Measurements from ENCODE around the gene SMPDL3B.

Gene SMPDL3B

DNA sequence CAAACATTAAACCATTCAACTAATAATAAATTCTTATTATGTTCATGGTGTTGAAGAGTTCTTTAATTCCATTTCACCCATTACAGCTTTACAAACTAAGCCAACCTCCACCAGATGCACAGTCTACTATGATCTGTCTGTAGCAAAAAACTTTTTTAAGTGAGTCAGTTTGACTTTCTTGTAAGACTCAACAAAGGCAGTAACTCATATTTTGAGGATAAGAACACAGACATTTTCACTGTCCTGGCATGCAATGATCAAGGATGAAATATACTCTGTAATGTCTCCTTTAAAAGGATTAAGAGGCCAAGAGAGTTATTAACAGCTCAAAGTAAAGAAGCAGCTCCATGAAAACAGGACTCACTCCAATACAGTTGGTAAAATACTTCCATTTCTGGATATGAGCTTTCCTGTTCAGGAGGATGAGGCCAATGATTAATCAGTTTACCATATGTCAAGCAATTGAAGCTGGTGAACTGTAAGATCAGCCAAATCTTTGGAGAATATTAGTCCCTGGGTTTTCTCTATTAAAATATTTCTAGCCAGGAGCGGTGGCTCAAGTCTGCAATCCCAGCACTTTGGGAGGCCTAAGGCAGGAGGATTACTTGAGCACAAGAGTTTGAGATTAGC is 45.5 kb downstream of the SMPDL3B start:
- Histone ChIP-seq H3K79me2 (ENCODE audit: control insufficient read depth, low read length) (no peaks in the 10 kb centered on the region), H3K27ac (ENCODE audit: low read depth, low read length) (no peak overlapping the region), H3K4me1 (ENCODE audit: control insufficient read depth, low read length) (no peaks in the 10 kb centered on the region), H3K4me3 (ENCODE audit: low read length) (no peak overlapping the region), H3K9me2 (replicated peaks; ENCODE audit: control insufficient read depth, low read length) (no peaks in the 10 kb centered on the region), H3F3A (ENCODE audit: control insufficient read depth, insufficient read depth) (peaks cover 19% of the 10 kb centered on the region), H3K9me3 (ENCODE audit: control insufficient read depth, insufficient read depth, low read length) (no peaks in the 10 kb centered on the region), H4K20me1 (ENCODE audit: control insufficient read depth, insufficient read depth, low read depth, low read length) (no peaks in the 10 kb centered on the region), H3K36me3 (ENCODE audit: control insufficient read depth, low read length) (peaks cover 9% of the 10 kb centered on the region), H3K27me3 (ENCODE audit: control insufficient read depth, low read length) (no peaks in the 10 kb centered on the region), H3K4me2 (ENCODE audit: low read length) (no peak overlapping the region)
- TF ChIP-seq, protein P1, sequence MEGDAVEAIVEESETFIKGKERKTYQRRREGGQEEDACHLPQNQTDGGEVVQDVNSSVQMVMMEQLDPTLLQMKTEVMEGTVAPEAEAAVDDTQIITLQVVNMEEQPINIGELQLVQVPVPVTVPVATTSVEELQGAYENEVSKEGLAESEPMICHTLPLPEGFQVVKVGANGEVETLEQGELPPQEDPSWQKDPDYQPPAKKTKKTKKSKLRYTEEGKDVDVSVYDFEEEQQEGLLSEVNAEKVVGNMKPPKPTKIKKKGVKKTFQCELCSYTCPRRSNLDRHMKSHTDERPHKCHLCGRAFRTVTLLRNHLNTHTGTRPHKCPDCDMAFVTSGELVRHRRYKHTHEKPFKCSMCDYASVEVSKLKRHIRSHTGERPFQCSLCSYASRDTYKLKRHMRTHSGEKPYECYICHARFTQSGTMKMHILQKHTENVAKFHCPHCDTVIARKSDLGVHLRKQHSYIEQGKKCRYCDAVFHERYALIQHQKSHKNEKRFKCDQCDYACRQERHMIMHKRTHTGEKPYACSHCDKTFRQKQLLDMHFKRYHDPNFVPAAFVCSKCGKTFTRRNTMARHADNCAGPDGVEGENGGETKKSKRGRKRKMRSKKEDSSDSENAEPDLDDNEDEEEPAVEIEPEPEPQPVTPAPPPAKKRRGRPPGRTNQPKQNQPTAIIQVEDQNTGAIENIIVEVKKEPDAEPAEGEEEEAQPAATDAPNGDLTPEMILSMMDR (IDR thresholded peaks at IDR 0.05; ENCODE audit: low read depth, low read length, poor library complexity, severe bottlenecking), result no peak

DNA sequence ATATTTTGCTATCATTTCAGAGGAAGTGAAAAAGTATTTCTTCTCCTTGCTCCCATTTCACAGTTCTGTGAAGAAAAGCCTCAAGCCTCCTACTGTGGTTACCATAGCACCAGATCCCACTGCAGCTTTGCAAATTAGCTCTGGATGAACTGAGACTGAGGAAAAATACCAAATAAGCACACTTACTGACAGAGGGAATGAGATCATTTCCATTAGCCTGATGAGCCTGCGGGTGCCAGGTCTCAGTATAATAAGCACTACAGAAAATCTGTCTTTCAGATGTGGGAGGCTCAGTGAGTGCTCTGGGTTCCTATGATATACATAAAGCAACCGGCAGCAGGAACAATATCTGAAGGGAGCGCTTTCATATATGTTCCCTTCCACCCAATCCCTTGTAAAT is 46.3 kb downstream of the SMPDL3B start:
- no peaks in the 10 kb centered on the region for H3K4me1 ChIP-seq (ENCODE audit: control insufficient read depth, low read length)
- no peaks in the 10 kb centered on the region for H3K27me3 ChIP-seq (ENCODE audit: control insufficient read depth, low read length)
- peaks cover 9% of the 10 kb centered on the region for H3K36me3 ChIP-seq (ENCODE audit: control insufficient read depth, low read length)
- H3K9me3 ChIP-seq (ENCODE audit: control insufficient read depth, insufficient read depth, low read length), result no peaks in the 10 kb centered on the region
- H3F3A ChIP-seq (ENCODE audit: control insufficient read depth, insufficient read depth), result peaks cover 19% of the 10 kb centered on the region
- H3K79me2 ChIP-seq (ENCODE audit: control insufficient read depth, low read length), result no peaks in the 10 kb centered on the region
- no peak overlapping the region for H3K4me3 ChIP-seq (ENCODE audit: low read length)
- no peak overlapping the region for H3K27ac ChIP-seq (ENCODE audit: low read depth, low read length)
- H3K4me2 ChIP-seq (ENCODE audit: low read length), result no peak overlapping the region
- H3K9me2 ChIP-seq (replicated peaks; ENCODE audit: control insufficient read depth, low read length), result no peaks in the 10 kb centered on the region
- H4K20me1 ChIP-seq (ENCODE audit: control insufficient read depth, insufficient read depth, low read depth, low read length), result no peaks in the 10 kb centered on the region
- TF ChIP-seq, protein P1 (IDR thresholded peaks at IDR 0.05; ENCODE audit: low read depth, low read length, poor library complexity, severe bottlenecking), result no peak
- no peak for TF ChIP-seq EZH2phosphoT487 (IDR thresholded peaks at IDR 0.05; ENCODE audit: borderline replicate concordance, low read length)

DNA sequence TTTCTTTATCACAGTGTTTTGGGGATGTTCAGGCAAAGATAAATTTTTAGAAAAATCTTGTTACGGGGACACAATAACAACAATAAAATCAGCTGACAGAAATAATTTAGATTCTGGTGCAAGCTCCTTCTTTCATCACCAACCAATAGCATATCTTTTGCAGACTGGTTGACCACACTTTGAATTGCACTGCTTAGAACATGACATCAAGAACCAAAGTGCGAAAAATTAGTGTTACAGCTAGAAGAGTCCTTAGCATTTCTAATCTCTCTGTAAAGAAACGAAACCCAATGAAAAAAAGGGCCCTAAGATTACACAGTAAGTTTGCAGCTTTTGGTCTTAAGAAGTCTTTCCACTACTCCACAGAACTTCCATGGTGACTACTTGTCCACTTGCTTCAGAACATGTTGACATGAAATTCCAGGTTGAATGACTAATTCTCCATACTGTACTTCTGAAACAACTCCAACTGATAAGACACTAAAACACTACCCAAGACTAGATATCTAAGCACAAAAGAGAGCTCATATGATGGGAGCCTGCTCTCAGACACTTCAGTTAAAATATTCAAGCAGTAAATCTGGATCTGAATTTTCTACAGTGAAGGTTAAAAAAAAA is 56.2 kb downstream of the SMPDL3B start:
- Histone ChIP-seq H3K4me1 (ENCODE audit: control insufficient read depth, low read length) (no peaks in the 10 kb centered on the region), H3F3A (ENCODE audit: control insufficient read depth, insufficient read depth) (no peaks in the 10 kb centered on the region), H4K20me1 (ENCODE audit: control insufficient read depth, insufficient read depth, low read depth, low read length) (no peaks in the 10 kb centered on the region), H3K27ac (ENCODE audit: low read depth, low read length) (no peak overlapping the region), H3K4me3 (ENCODE audit: low read length) (no peak overlapping the region), H3K79me2 (ENCODE audit: control insufficient read depth, low read length) (no peaks in the 10 kb centered on the region), H3K9me2 (replicated peaks; ENCODE audit: control insufficient read depth, low read length) (no peaks in the 10 kb centered on the region), H3K4me2 (ENCODE audit: low read length) (no peak overlapping the region), H3K27me3 (ENCODE audit: control insufficient read depth, low read length) (no peaks in the 10 kb centered on the region), H3K9me3 (ENCODE audit: control insufficient read depth, insufficient read depth, low read length) (no peaks in the 10 kb centered on the region), H3K36me3 (ENCODE audit: control insufficient read depth, low read length) (peaks cover 83% of the 10 kb centered on the region)
- TF ChIP-seq EZH2phosphoT487 (IDR thresholded peaks at IDR 0.05; ENCODE audit: borderline replicate concordance, low read length), result no peak
- TF ChIP-seq, protein P1 (IDR thresholded peaks at IDR 0.05; ENCODE audit: low read depth, low read length, poor library complexity, severe bottlenecking), result no peak
